ENCODE results near the gene PPP5C.

- TF ChIP-seq POLR2A (IDR thresholded peaks at IDR 0.05) = no peak
- TF ChIP-seq CTCF (IDR thresholded peaks at IDR 0.05) = no peak
Observed at GRCh38 chr19:46390866-46391265, 44.0 kb downstream of the PPP5C start.

All from uterus (tissue), 2 donors.